Vagina (tissue), 2 donors: Measurements from ENCODE around the gene GJA3. TPM values are rescaled to one million over a fixed set of nuclear protein-coding genes. Genes with fewer than 3 reads are reported as not detected.

Source experiments
- DNase-seq, 2 donors: peaks; one replicate each; pipeline ENCODE4 v3.0.0-alpha.2; 2017; ENCODE audit errors: extremely low spot score in 2 of 2
- H3K27ac ChIP-seq: fragments of 200-600 bp; sonication (generic); one replicate; pipeline ENCODE4 v1.5.1; 2019
- H3K27me3 ChIP-seq: fragments of 200-600 bp; sonication (generic); one replicate; pipeline ENCODE4 v1.5.1; 2019
- H3K36me3 ChIP-seq, 2 donors: fragments of 200-600 bp; sonication (generic); one replicate each; pipeline ENCODE4 v1.5.1; 2017 to 2019
- H3K4me1 ChIP-seq: fragments of 200-600 bp; sonication (generic); one replicate; pipeline ENCODE4 v1.5.1; 2019
- H3K4me3 ChIP-seq, 2 donors: fragments of 200-600 bp; sonication (generic); 1 replicate in 1 of 2; 2 replicates in 1 of 2; pipeline ENCODE4 v1.5.1; 2016 to 2019
- H3K9me3 ChIP-seq: fragments of 200-600 bp; sonication (generic); one replicate; pipeline ENCODE4 v1.5.1; 2019
- CTCF ChIP-seq, 3 experiments: fragments of 450-650 bp in 2 of 3; fragments of 200-600 bp in 1 of 3; sonication (generic) in 1 of 3; IDR thresholded peaks; one replicate each; pipeline ENCODE4 v1.5.1; 2017 to 2019; ENCODE audit warnings: antibody characterized with exemption in 3 of 3, mild to moderate bottlenecking in 2 of 3, moderate library complexity in 2 of 3
- POLR2A ChIP-seq, 2 donors: fragments of 450-650 bp; IDR thresholded peaks; one replicate each; pipeline ENCODE4 v1.6.1; 2017; ENCODE audit warnings: antibody characterized with exemption in 2 of 2, mild to moderate bottlenecking in 2 of 2, moderate library complexity in 2 of 2
- POLR2AphosphoS5 ChIP-seq, 2 donors: sonication (generic); formaldehyde crosslinking; IDR thresholded peaks; one replicate each; pipeline ENCODE4 v1.9.0; 2017; ENCODE audit warnings: antibody characterized with exemption in 2 of 2, mild to moderate bottlenecking in 2 of 2, low read depth in 1 of 2; ENCODE audit not compliant: insufficient read depth in 1 of 2
- intact Hi-C: fragments of 100-400 bp; cut with DNase I; formaldehyde crosslinking; loops from one replicate; pipeline ENCODE4 v1.15.1; 2023
- total RNA-seq: library from RNA; depleted of rRNA; stranded (reverse); fragments of >200 nt; gene quantifications from one replicate; pipeline ENCODE4 v1.2.3, GENCODE V29; 2016

The GJA3 gene
- total RNA-seq, 1 donor from 2014 or later: not detected

- Histone ChIP-seq H3K27ac (no peak overlapping the region), H3K9me3 (no peaks in the 10 kb centered on the region), H3K27me3 (peaks cover 6% of the 10 kb centered on the region), H3K4me3 (no peak overlapping the region), H3K36me3 (no peaks in the 10 kb centered on the region), H3K4me1 (peaks cover 7% of the 10 kb centered on the region)
- TF ChIP-seq POLR2A (IDR thresholded peaks at IDR 0.05): no peak
- TF ChIP-seq CTCF (IDR thresholded peaks at IDR 0.05): no peak
- no peak for TF ChIP-seq POLR2AphosphoS5 (IDR thresholded peaks at IDR 0.05; ENCODE audit: insufficient read depth in 1 of 2, low read depth in 1 of 2)
- DNase-seq: no peak
- intact Hi-C loops: loop anchor here (10.0 kb wide), 1 partner anchor 286 kb away; no protein-coding TSS in a partner anchor
Measured at GRCh38 chr13:20198781-20199180, 37.9 kb upstream of the GJA3 start.

- peaks cover 20% of the 10 kb centered on the region for H3K4me1 ChIP-seq
- intact Hi-C loops: loop anchor here (10.0 kb wide), 1 partner anchor 287 kb away; no protein-coding TSS in a partner anchor
- H3K36me3 ChIP-seq: no peaks in the 10 kb centered on the region
- H3K27me3 ChIP-seq: peaks cover 6% of the 10 kb centered on the region
- DNase-seq: no peak
- no peak for TF ChIP-seq POLR2A (IDR thresholded peaks at IDR 0.05)
- no peak for TF ChIP-seq POLR2AphosphoS5 (IDR thresholded peaks at IDR 0.05; ENCODE audit: insufficient read depth in 1 of 2, low read depth in 1 of 2)
- TF ChIP-seq CTCF (IDR thresholded peaks at IDR 0.05): peak; percentile 22 to 49 (median 44)
- no peak overlapping the region for H3K4me3 ChIP-seq
- no peak overlapping the region for H3K27ac ChIP-seq
- no peaks in the 10 kb centered on the region for H3K9me3 ChIP-seq
Measured at GRCh38 chr13:20197361-20197834, 36.5 kb upstream of the GJA3 start.

GRCh38 chr13:20195801-20196200 lies 34.9 kb upstream of the GJA3 start:
- intact Hi-C loops: loop anchor here (10.0 kb wide), 1 partner anchor 289 kb away; no protein-coding TSS in a partner anchor
- H3K27me3 ChIP-seq: peaks cover 16% of the 10 kb centered on the region
- peaks cover 36% of the 10 kb centered on the region for H3K4me1 ChIP-seq
- no peak for TF ChIP-seq CTCF (IDR thresholded peaks at IDR 0.05)
- no peak for TF ChIP-seq POLR2A (IDR thresholded peaks at IDR 0.05)
- TF ChIP-seq POLR2AphosphoS5 (IDR thresholded peaks at IDR 0.05; ENCODE audit: insufficient read depth in 1 of 2, low read depth in 1 of 2): no peak
- H3K36me3 ChIP-seq: no peaks in the 10 kb centered on the region
- no peak for DNase-seq
- no peaks in the 10 kb centered on the region for H3K9me3 ChIP-seq
- no peak overlapping the region for H3K27ac ChIP-seq
- no peak overlapping the region for H3K4me3 ChIP-seq

- TF ChIP-seq POLR2A (IDR thresholded peaks at IDR 0.05): no peak
- TF ChIP-seq POLR2AphosphoS5 (IDR thresholded peaks at IDR 0.05; ENCODE audit: insufficient read depth in 1 of 2, low read depth in 1 of 2): no peak
- no peak for TF ChIP-seq CTCF (IDR thresholded peaks at IDR 0.05)
- DNase-seq: no peak
- no peaks in the 10 kb centered on the region for H3K36me3 ChIP-seq
- peaks cover 39% of the 10 kb centered on the region for H3K4me1 ChIP-seq
- H3K4me3 ChIP-seq: peak overlapping the region; percentile 54 to 59
- no peak overlapping the region for H3K27ac ChIP-seq
- intact Hi-C loops: loop anchor here (5.0 to 10.0 kb wide), 2 partner anchors 291 to 988 kb away; no protein-coding TSS in a partner anchor
- H3K27me3 ChIP-seq: peaks cover 16% of the 10 kb centered on the region
- H3K9me3 ChIP-seq: no peaks in the 10 kb centered on the region
Measured at GRCh38 chr13:20193907-20194631, 33.2 kb upstream of the GJA3 start.
